CD4-positive, CD25-positive, alpha-beta regulatory T cell (primary cell): ENCODE results near the gene NUAK2. TPM values are rescaled to one million over a fixed set of nuclear protein-coding genes. Genes with fewer than 3 reads are reported as not detected.
"Not testable (repeated sequence)": the region's sequence is repeated elsewhere in the genome, so short reads cannot be mapped to it uniquely, and the experiment has no call there.

Source experiments
- ATAC-seq, 2 donors: fragments of 150-1000 bp; cut with Tn5 transposase; one replicate each; pipeline ENCODE4 v1.10.0; 2021; ENCODE audit warnings: low read depth in 2 of 2, moderate number of reproducible peaks in 2 of 2, moderate library complexity in 1 of 2
- DNase-seq, 3 donors: peaks; one replicate each; pipeline versions ENCODE4 v3.0.0 to v3.0.0-alpha.2; 2012 to 2022; ENCODE audit warnings: mixed read lengths in 1 of 3
- H3K27ac ChIP-seq: one replicate; pipeline ENCODE4 v1.7.0; 2013; ENCODE audit warnings: mild to moderate bottlenecking, low read length; ENCODE audit not compliant: insufficient read depth, poor library complexity, severe bottlenecking
- H3K27me3 ChIP-seq: one replicate; pipeline ENCODE4 v1.7.0; 2013; ENCODE audit warnings: low read length; ENCODE audit not compliant: control insufficient read depth, insufficient read depth
- H3K36me3 ChIP-seq: one replicate; pipeline ENCODE4 v1.7.0; 2013; ENCODE audit warnings: mild to moderate bottlenecking, low read length, moderate library complexity; ENCODE audit not compliant: control insufficient read depth, insufficient read depth
- H3K4me1 ChIP-seq: 2 replicates; pipeline ENCODE4 v1.7.0; 2013; ENCODE audit warnings: mild to moderate bottlenecking, low read length; ENCODE audit not compliant: insufficient read depth, control insufficient read depth, poor library complexity, severe bottlenecking
- H3K4me3 ChIP-seq: one replicate; pipeline ENCODE4 v1.7.0; 2013; ENCODE audit warnings: low read depth, mild to moderate bottlenecking, low read length, moderate library complexity
- H3K9me3 ChIP-seq, 2 experiments: 1 replicate in 1 of 2; 2 replicates in 1 of 2; pipeline ENCODE4 v1.7.0; 2013; ENCODE audit warnings: low read length in 2 of 2, mild to moderate bottlenecking in 1 of 2, moderate library complexity in 1 of 2; ENCODE audit not compliant: control insufficient read depth in 2 of 2
- H3K27ac Mint-ChIP-seq, 3 donors: one replicate each; pipeline ENCODE4 v1.8.0; 2020 to 2022; ENCODE audit warnings: mild to moderate bottlenecking in 3 of 3, mixed read lengths in 3 of 3, moderate library complexity in 2 of 3
- H3K27me3 Mint-ChIP-seq: one replicate; pipeline ENCODE4 v1.8.0; 2022; ENCODE audit warnings: mild to moderate bottlenecking, mixed read lengths
- H3K36me3 Mint-ChIP-seq: one replicate; pipeline ENCODE4 v1.8.0; 2020; ENCODE audit warnings: mixed read lengths
- H3K4me1 Mint-ChIP-seq, 4 donors: one replicate each; pipeline ENCODE4 v1.8.0; 2020 to 2022; ENCODE audit warnings: mixed read lengths in 4 of 4, mild to moderate bottlenecking in 1 of 4
- H3K4me3 Mint-ChIP-seq, 4 donors: one replicate each; pipeline ENCODE4 v1.8.0; 2020 to 2022; ENCODE audit warnings: mild to moderate bottlenecking in 4 of 4, mixed read lengths in 4 of 4, moderate library complexity in 3 of 4
- H3K9me3 Mint-ChIP-seq, 7 donors: one replicate each; pipeline ENCODE4 v1.8.0; 2020 to 2022; ENCODE audit warnings: mixed read lengths in 7 of 7, mild to moderate bottlenecking in 3 of 7, moderate library complexity in 2 of 7
- polyA plus RNA-seq, 4 donors: library from polyadenylated mRNA; unstranded; fragments of 300-500 nt; fragmentation: Illumina TruSeq; gene quantifications; one replicate each; pipeline ENCODE4 v1.2.3, GENCODE V29; 2021
- total RNA-seq: library from RNA; stranded (reverse); gene quantifications from one replicate; pipeline ENCODE4 v1.2.3, GENCODE V29; 2022

The NUAK2 gene
- total and polyA plus RNA-seq, 5 donors from 2014 or later = 9.9 to 41.3 (median 18.6) TPM

DNA sequence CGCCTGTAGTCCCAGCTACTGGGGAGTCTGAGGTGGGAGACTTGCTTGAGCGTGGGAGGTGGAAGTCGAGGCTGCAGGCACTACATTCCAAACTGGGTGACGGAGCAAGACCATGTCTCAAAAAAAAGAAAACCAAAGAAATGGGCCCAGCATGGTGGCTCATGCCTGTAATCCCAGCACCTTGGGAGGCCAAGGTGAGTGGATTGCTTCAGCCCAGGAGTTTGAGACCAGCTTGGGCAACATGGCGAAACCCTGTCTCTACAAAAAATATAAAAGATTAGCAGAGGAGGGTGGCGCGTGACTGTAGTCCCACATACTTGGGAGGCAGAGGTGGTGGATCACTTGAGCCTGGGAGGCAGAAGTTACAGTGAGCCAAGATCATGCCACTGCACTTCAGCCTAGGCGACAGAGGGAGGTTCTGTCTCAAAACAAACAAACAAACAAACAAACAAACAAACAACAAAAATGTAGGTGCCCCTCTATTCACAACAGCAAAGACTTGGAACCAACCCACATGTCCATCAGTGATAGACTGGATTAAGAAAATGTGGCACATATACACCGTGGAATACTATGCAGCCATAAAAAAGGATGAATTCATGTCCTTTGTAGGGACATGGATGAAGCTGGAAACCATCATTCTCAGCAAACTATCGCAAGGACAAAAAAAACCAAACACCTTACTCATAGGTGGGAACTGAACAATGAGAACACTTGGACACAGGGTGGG lies 40.7 kb downstream of the NUAK2 start:
- not testable (repeated sequence) for DNase-seq, H3K9me3 ChIP-seq, ATAC-seq, H3K9me3 Mint-ChIP-seq, H3K4me3 ChIP-seq, H3K36me3 ChIP-seq, H3K36me3 Mint-ChIP-seq, H3K27ac ChIP-seq, H3K27me3 ChIP-seq
- H3K27ac Mint-ChIP-seq = peak overlapping the region in 1 of 3 donors; percentile 82
- H3K4me1 Mint-ChIP-seq = peaks cover 12 to 88% (median 55%) of the 10 kb centered on the region in 4 donors
- H3K4me1 ChIP-seq = peaks cover 72% of the 10 kb centered on the region
- H3K4me3 Mint-ChIP-seq = peak overlapping the region in 2 of 4 donors; percentile 3 to 78
- peaks cover 22% of the 10 kb centered on the region for H3K27me3 Mint-ChIP-seq

GRCh38 chr1:205279986-205280385 lies 41.6 kb downstream of the NUAK2 start:
- H3K27me3 Mint-ChIP-seq = peaks cover 14% of the 10 kb centered on the region
- Histone ChIP-seq H3K9me3 (no peaks in the 10 kb centered on the region), H3K4me1 (peaks cover 72% of the 10 kb centered on the region), H3K27ac (no peak overlapping the region), H3K36me3 (no peaks in the 10 kb centered on the region), H3K4me3 (no peak overlapping the region), H3K27me3 (no peaks in the 10 kb centered on the region)
- no peaks in the 10 kb centered on the region for H3K9me3 Mint-ChIP-seq
- peak overlapping the region; percentile 81 to 95 (median 82) for H3K27ac Mint-ChIP-seq
- peak in 1 of 3 donors; percentile 79 for DNase-seq
- H3K36me3 Mint-ChIP-seq = no peaks in the 10 kb centered on the region
- H3K4me1 Mint-ChIP-seq = peaks cover 7 to 88% (median 52%) of the 10 kb centered on the region in 4 donors
- peak overlapping the region; percentile 3 to 78 (median 58) for H3K4me3 Mint-ChIP-seq
- ATAC-seq = no peak

- Mint-ChIP-seq H3K4me1 (peaks cover 8 to 75% (median 37%) of the 10 kb centered on the region in 4 donors), H3K9me3 (no peaks in the 10 kb centered on the region), H3K27me3 (peaks cover 9% of the 10 kb centered on the region), H3K4me3 (no peak overlapping the region), H3K36me3 (no peaks in the 10 kb centered on the region), H3K27ac (peak overlapping the region in 1 of 3 donors; percentile 64)
- Histone ChIP-seq H3K9me3 (no peaks in the 10 kb centered on the region), H3K36me3 (no peaks in the 10 kb centered on the region), H3K4me3 (no peak overlapping the region), H3K27ac (no peak overlapping the region), H3K4me1 (peaks cover 60% of the 10 kb centered on the region), H3K27me3 (no peaks in the 10 kb centered on the region)
- DNase-seq (no peak), ATAC-seq (no peak)
Measured at GRCh38 chr1:205276689-205277065, 44.9 kb downstream of the NUAK2 start.

GRCh38 chr1:205275916-205276688 lies 45.4 kb downstream of the NUAK2 start:
- H3K9me3 Mint-ChIP-seq = no peaks in the 10 kb centered on the region
- Histone ChIP-seq H3K4me3 (peak overlapping the region; percentile 32), H3K27me3 (no peaks in the 10 kb centered on the region), H3K9me3 (no peaks in the 10 kb centered on the region), H3K4me1 (peaks cover 60% of the 10 kb centered on the region), H3K27ac (no peak overlapping the region), H3K36me3 (no peaks in the 10 kb centered on the region)
- peak overlapping the region in 2 of 3 donors; percentile 91 to 93 for H3K27ac Mint-ChIP-seq
- peak overlapping the region in 1 of 4 donors; percentile 83 for H3K4me3 Mint-ChIP-seq
- ATAC-seq (no peak), DNase-seq (no peak)
- H3K4me1 Mint-ChIP-seq = peaks cover 8 to 74% (median 37%) of the 10 kb centered on the region in 4 donors
- H3K36me3 Mint-ChIP-seq = no peaks in the 10 kb centered on the region
- H3K27me3 Mint-ChIP-seq = peaks cover 9% of the 10 kb centered on the region

DNA sequence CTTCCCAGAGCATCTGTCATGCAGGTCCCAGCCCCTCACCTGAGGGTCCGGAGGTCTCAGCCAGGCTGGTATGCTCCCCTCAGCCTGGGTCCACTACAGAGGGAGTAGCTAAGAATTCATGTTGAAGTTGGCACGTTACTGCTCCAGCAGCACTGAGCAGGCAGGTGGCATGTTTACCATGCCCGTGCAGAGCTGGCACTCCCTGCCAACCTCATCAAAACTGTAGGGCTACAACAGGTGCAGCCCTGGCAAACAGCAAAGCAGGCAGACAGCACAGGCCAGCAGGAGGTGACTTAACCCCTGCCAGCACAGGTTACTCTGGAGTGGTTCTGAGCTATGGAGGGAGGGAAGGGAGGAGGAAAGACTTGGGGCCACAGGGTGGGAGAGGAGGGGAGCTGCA lies 46.4 kb downstream of the NUAK2 start:
- H3K27me3 ChIP-seq = no peaks in the 10 kb centered on the region
- Mint-ChIP-seq H3K27me3 (peaks cover 9% of the 10 kb centered on the region), H3K27ac (peak overlapping the region; percentile 85 to 93 (median 91)), H3K36me3 (no peaks in the 10 kb centered on the region), H3K9me3 (no peaks in the 10 kb centered on the region), H3K4me3 (peak overlapping the region; percentile 40 to 83 (median 72)), H3K4me1 (peaks cover 6 to 66% (median 30%) of the 10 kb centered on the region in 4 donors)
- H3K4me3 ChIP-seq = peak overlapping the region; percentile 10
- peaks cover 57% of the 10 kb centered on the region for H3K4me1 ChIP-seq
- DNase-seq = peak in 2 of 3 donors; percentile 72 to 79
- peak; percentile 79 to 86 for ATAC-seq
- no peak overlapping the region for H3K27ac ChIP-seq
- H3K36me3 ChIP-seq = no peaks in the 10 kb centered on the region
- H3K9me3 ChIP-seq = no peaks in the 10 kb centered on the region

- Histone ChIP-seq H3K9me3 (no peaks in the 10 kb centered on the region), H3K27ac (peak overlapping the region; percentile 26), H3K4me3 (peak overlapping the region; percentile 23), H3K36me3 (no peaks in the 10 kb centered on the region), H3K27me3 (no peaks in the 10 kb centered on the region), H3K4me1 (peaks cover 47% of the 10 kb centered on the region)
- Mint-ChIP-seq H3K36me3 (no peaks in the 10 kb centered on the region), H3K9me3 (no peaks in the 10 kb centered on the region), H3K4me1 (peaks cover 5 to 56% (median 23%) of the 10 kb centered on the region in 4 donors), H3K27me3 (peaks cover 9% of the 10 kb centered on the region), H3K4me3 (peak overlapping the region; percentile 10 to 87 (median 81)), H3K27ac (peak overlapping the region; percentile 71 to 83 (median 80))
- ATAC-seq (peak in 1 of 2 donors; percentile 12), DNase-seq (no peak)
Measured at GRCh38 chr1:205274041-205274691, 47.4 kb downstream of the NUAK2 start.

DNA sequence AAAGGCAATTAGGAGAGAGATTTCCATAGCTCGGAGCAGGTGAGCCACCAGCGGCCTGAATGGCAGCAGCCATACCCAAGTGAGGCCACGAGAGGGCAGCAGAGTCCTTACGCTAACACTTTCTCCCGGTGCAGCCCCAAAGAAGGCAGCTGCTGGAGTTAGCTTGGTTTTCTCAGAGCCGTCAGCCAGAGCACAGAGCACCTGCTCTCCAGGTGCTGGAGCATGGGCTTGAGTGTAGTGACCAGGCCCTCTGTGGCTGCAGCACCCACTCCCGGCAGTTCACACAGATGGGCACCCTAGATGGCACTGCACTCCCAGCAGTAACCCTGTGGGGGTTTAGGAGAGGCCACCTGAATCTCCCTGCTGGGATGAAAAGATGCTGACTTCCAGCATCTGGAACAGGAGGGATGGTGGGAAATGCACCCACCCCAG lies 48.0 kb downstream of the NUAK2 start:
- peak overlapping the region; percentile 26 for H3K27ac ChIP-seq
- no peaks in the 10 kb centered on the region for H3K36me3 ChIP-seq
- DNase-seq (peak; percentile 74 to 84 (median 84)), ATAC-seq (peak; percentile 77 to 80)
- Mint-ChIP-seq H3K4me3 (peak overlapping the region; percentile 65 to 87 (median 81)), H3K4me1 (peaks cover 5 to 50% (median 19%) of the 10 kb centered on the region in 4 donors), H3K36me3 (no peaks in the 10 kb centered on the region), H3K27me3 (peaks cover 9% of the 10 kb centered on the region), H3K27ac (peak overlapping the region; percentile 71 to 85 (median 83)), H3K9me3 (no peaks in the 10 kb centered on the region)
- peak overlapping the region; percentile 23 for H3K4me3 ChIP-seq
- peaks cover 41% of the 10 kb centered on the region for H3K4me1 ChIP-seq
- H3K27me3 ChIP-seq = no peaks in the 10 kb centered on the region
- H3K9me3 ChIP-seq = no peaks in the 10 kb centered on the region
